HEK293T (cell line): ENCODE measurements around the gene EBNA1BP2.

Source experiments
- CTCF ChIA-PET: fragments of 350-600 bp; formaldehyde crosslinking; extraction: SDS; loops from one replicate; lab custom pipeline; 2021; ENCODE audit warnings: antibody characterized with exemption, inconsistent platforms; lab: Yijun Ruan, JAX
- POLR2A ChIA-PET: fragments of 350-600 bp; formaldehyde crosslinking; extraction: SDS; loops from one replicate; lab custom pipeline; 2020; ENCODE audit warnings: antibody characterized with exemption, inconsistent platforms; lab: Yijun Ruan, JAX
- DNase-seq: peaks from one replicate; pipeline ENCODE4 v3.0.0; 2012; ENCODE audit warnings: mixed read lengths; ENCODE audit errors: extremely low spot score
- ARNT ChIP-seq: fragments of 450-650 bp; IDR thresholded peaks from 2 replicates; pipeline ENCODE4 v1.6.1; 2017; ENCODE audit warnings: mild to moderate bottlenecking
- BHLHE40 ChIP-seq: fragments of 450-650 bp; IDR thresholded peaks from 2 replicates; pipeline ENCODE4 v1.6.1; 2016; ENCODE audit warnings: mild to moderate bottlenecking, moderate library complexity, borderline replicate concordance
- CTBP1 ChIP-seq: fragments of 450-650 bp; IDR thresholded peaks from 2 replicates; pipeline ENCODE4 v1.6.1; 2016; ENCODE audit warnings: borderline replicate concordance
- ELF4 ChIP-seq: fragments of 450-650 bp; IDR thresholded peaks from 2 replicates; pipeline ENCODE4 v1.6.1; 2017; ENCODE audit warnings: antibody characterized with exemption
- FOXA1 ChIP-seq: fragments of 450-650 bp; IDR thresholded peaks from 2 replicates; pipeline ENCODE4 v1.6.1; 2016; ENCODE audit warnings: mild to moderate bottlenecking
- FOXK2 ChIP-seq: fragments of 450-650 bp; IDR thresholded peaks from 2 replicates; pipeline ENCODE4 v1.6.1; 2016; ENCODE audit warnings: mild to moderate bottlenecking
- FOXM1 ChIP-seq: fragments of 450-650 bp; IDR thresholded peaks from 2 replicates; pipeline ENCODE4 v1.6.1; 2017; ENCODE audit warnings: mild to moderate bottlenecking, borderline replicate concordance
- HDGF ChIP-seq: fragments of 450-650 bp; IDR thresholded peaks from 2 replicates; pipeline ENCODE4 v1.6.1; 2017; ENCODE audit warnings: antibody characterized with exemption, borderline replicate concordance
- L3MBTL2 ChIP-seq: fragments of 450-650 bp; conservative IDR thresholded peaks from 2 replicates; pipeline ENCODE4 v1.6.1; 2016; ENCODE audit warnings: mild to moderate bottlenecking
- LEF1 ChIP-seq: fragments of 450-650 bp; IDR thresholded peaks from 2 replicates; pipeline ENCODE4 v1.6.1; 2017; ENCODE audit warnings: mild to moderate bottlenecking, borderline replicate concordance
- NFRKB ChIP-seq: fragments of 450-650 bp; IDR thresholded peaks from 2 replicates; pipeline ENCODE4 v1.6.1; 2016; ENCODE audit warnings: mild to moderate bottlenecking, moderate library complexity
- PKNOX1 ChIP-seq: fragments of 450-650 bp; IDR thresholded peaks from 2 replicates; pipeline ENCODE4 v1.6.1; 2016
- SP1 ChIP-seq: fragments of 450-650 bp; IDR thresholded peaks from 2 replicates; pipeline ENCODE4 v1.6.1; 2017
- SUZ12 ChIP-seq: fragments of 450-650 bp; IDR thresholded peaks from 2 replicates; pipeline ENCODE4 v1.6.1; 2016; ENCODE audit warnings: mild to moderate bottlenecking
- TARDBP ChIP-seq: fragments of 450-650 bp; IDR thresholded peaks from 2 replicates; pipeline ENCODE4 v1.6.1; 2016
- ZNF384 ChIP-seq: fragments of 450-650 bp; IDR thresholded peaks from 2 replicates; pipeline ENCODE4 v1.6.1; 2016

Gene EBNA1BP2

GRCh38 chr1:43153443-43153842 lies 18.6 kb downstream of the EBNA1BP2 start:
- TF ChIP-seq SP1 (no peak), ZNF384 (no peak), ELF4 (no peak), PKNOX1 (no peak), BHLHE40 (no peak), FOXM1 (no peak), LEF1 (no peak), FOXK2 (no peak), HDGF (no peak), L3MBTL2 (no peak)
- POLR2A ChIA-PET, result no interaction called here
- CTCF ChIA-PET, result no interaction called here
- DNase-seq, result no peak

GRCh38 chr1:43152866-43153265 lies 19.2 kb downstream of the EBNA1BP2 start:
- TF ChIP-seq ELF4 (no peak), ARNT (no peak), L3MBTL2 (no peak), HDGF (no peak), SP1 (no peak), ZNF384 (no peak), CTBP1 (no peak), TARDBP (no peak), FOXK2 (no peak), LEF1 (no peak), FOXM1 (no peak), FOXA1 (no peak), BHLHE40 (no peak), NFRKB (no peak), SUZ12 (no peak), PKNOX1 (no peak)
- POLR2A ChIA-PET, result no interaction called here
- no peak for DNase-seq
- CTCF ChIA-PET, result no interaction called here

GRCh38 chr1:43149889-43150288 lies 22.2 kb downstream of the EBNA1BP2 start:
- DNase-seq, result no peak
- TF ChIP-seq ELF4 (no peak), BHLHE40 (no peak), TARDBP (no peak), SP1 (no peak), NFRKB (no peak), PKNOX1 (no peak), SUZ12 (no peak), FOXA1 (no peak), ZNF384 (no peak), FOXM1 (no peak), LEF1 (no peak), HDGF (no peak), CTBP1 (no peak), ARNT (no peak), L3MBTL2 (no peak), FOXK2 (no peak)
- ChIA-PET CTCF (no interaction called here), POLR2A (interaction anchor here (1.3 kb wide), 1 partner anchor 383 kb away, joined by 3 read pairs; the partner anchor contains the start of genes C1orf50 and P3H1)

GRCh38 chr1:43147625-43148327 lies 24.3 kb downstream of the EBNA1BP2 start:
- no peak for TF ChIP-seq PKNOX1
- TF ChIP-seq NFRKB, result no peak
- TF ChIP-seq SP1, result no peak
- no peak for TF ChIP-seq L3MBTL2
- no peak for TF ChIP-seq BHLHE40
- no peak for TF ChIP-seq FOXK2
- TF ChIP-seq LEF1, result no peak
- no peak for TF ChIP-seq FOXM1
- no peak for TF ChIP-seq TARDBP
- TF ChIP-seq FOXA1, result no peak
- no peak for TF ChIP-seq ELF4
- TF ChIP-seq ARNT, result no peak
- no peak for TF ChIP-seq CTBP1
- ChIA-PET POLR2A (no interaction called here), CTCF (no interaction called here)
- DNase-seq, result peak; percentile 79

- DNase-seq, result no peak
- TF ChIP-seq ELF4 (no peak), HDGF (no peak), FOXK2 (no peak), SUZ12 (no peak), CTBP1 (no peak), PKNOX1 (no peak), FOXA1 (no peak), LEF1 (no peak), ARNT (no peak), SP1 (no peak), TARDBP (no peak), BHLHE40 (no peak), L3MBTL2 (no peak), FOXM1 (no peak), NFRKB (no peak), ZNF384 (no peak)
- ChIA-PET CTCF (no interaction called here), POLR2A (no interaction called here)
Observed at GRCh38 chr1:43144237-43144636, 27.9 kb downstream of the EBNA1BP2 start.
